Ovary (tissue), 3 donors: ENCODE measurements around the gene YJEFN3.

Experiments
- CTCF ChIP-seq, 3 donors: fragments of 450-650 bp in 2 of 3; fragments of 200-600 bp in 1 of 3; IDR thresholded peaks; one replicate each; pipeline versions ENCODE4 v1.5.1 to v1.8.0; 2016 to 2022; ENCODE audit warnings: antibody characterized with exemption in 3 of 3, mild to moderate bottlenecking in 1 of 3
- EP300 ChIP-seq: sonication (generic); formaldehyde crosslinking; IDR thresholded peaks from one replicate; pipeline ENCODE4 v1.6.1; 2017; ENCODE audit warnings: antibody characterized with exemption
- POLR2A ChIP-seq: fragments of 450-650 bp; IDR thresholded peaks from one replicate; pipeline ENCODE4 v1.6.1; 2017; ENCODE audit warnings: antibody characterized with exemption, mild to moderate bottlenecking, moderate library complexity
- donor health status: DM: no; HTN: no; CAD: no.

GRCh38 chr19:19550972-19551852, 22.5 kb downstream of the YJEFN3 start:
- TF ChIP-seq CTCF (IDR thresholded peaks at IDR 0.05) (no peak), POLR2A (no peak), EP300 (no peak)
